Activated CD4-positive, alpha-beta memory T cell treated with anti-CD3 and anti-CD28 coated beads for 36 hours (primary cell): Measurements from ENCODE around the gene TAPBPL. TPM values are rescaled to one million over a fixed set of nuclear protein-coding genes. Genes with fewer than 3 reads are reported as not detected.

Source experiments
- CTCF ChIA-PET: fragments of 350-600 bp; sonication (Branson Sonifier 250); formaldehyde crosslinking; loops from one replicate; lab custom pipeline; 2021; ENCODE audit warnings: antibody characterized with exemption, inconsistent platforms; lab: Charles Lee
- POLR2A ChIA-PET: fragments of 350-600 bp; sonication (Branson Sonifier 250); formaldehyde crosslinking; loops from one replicate; lab custom pipeline; 2021; ENCODE audit warnings: antibody characterized with exemption; lab: Charles Lee
- DNase-seq: peaks from one replicate; pipeline ENCODE4 v3.0.0-alpha.2; 2020
- H3K27ac Mint-ChIP-seq: one replicate; pipeline ENCODE4 v1.8.0; 2021; ENCODE audit warnings: mixed read lengths
- H3K27me3 Mint-ChIP-seq: one replicate; pipeline ENCODE4 v1.8.0; 2021; ENCODE audit warnings: mixed read lengths
- H3K36me3 Mint-ChIP-seq: one replicate; pipeline ENCODE4 v1.8.0; 2021; ENCODE audit warnings: mixed read lengths
- H3K4me1 Mint-ChIP-seq: one replicate; pipeline ENCODE4 v1.8.0; 2021; ENCODE audit warnings: low read depth, mixed read lengths
- H3K4me3 Mint-ChIP-seq: one replicate; pipeline ENCODE4 v1.8.0; 2021; ENCODE audit warnings: mild to moderate bottlenecking, mixed read lengths
- H3K9me3 Mint-ChIP-seq: one replicate; pipeline ENCODE4 v1.8.0; 2021; ENCODE audit warnings: mixed read lengths
- intact Hi-C: fragments of 100-400 bp; cut with micrococcal nuclease; formaldehyde crosslinking; loops from one replicate; pipeline ENCODE4 v1.15.1; 2023
- total RNA-seq, 2 experiments: library from RNA; stranded (reverse); gene quantifications; one replicate each; pipeline ENCODE4 v1.2.3, GENCODE V29; 2021

The TAPBPL gene
- total RNA-seq, 2 experiments from 2014 or later: 33.4 to 35.0 TPM

GRCh38 chr12:6438345-6438744 is 13.5 kb upstream of the TAPBPL start:
- Mint-ChIP-seq H3K4me3 (no peak overlapping the region), H3K36me3 (peaks cover 8% of the 10 kb centered on the region), H3K27ac (peak overlapping the region; percentile 36), H3K9me3 (no peaks in the 10 kb centered on the region), H3K27me3 (no peaks in the 10 kb centered on the region), H3K4me1 (peaks cover 51% of the 10 kb centered on the region)
- CTCF ChIA-PET: interaction anchor here (2.7 kb wide), 1 partner anchor 27 kb away, joined by 16 read pairs; no protein-coding TSS in a partner anchor
- peak; percentile 8 for DNase-seq
- POLR2A ChIA-PET: interaction anchor here (2.1 to 3.6 kb wide), 2 partner anchors 23 to 32 kb away, joined by 8 to 14 read pairs; partner anchors contain the start of gene VAMP1
- intact Hi-C loops: no loop called here

- peaks cover 55% of the 10 kb centered on the region for H3K4me1 Mint-ChIP-seq
- ChIA-PET CTCF (interaction anchor here (1.4 to 2.7 kb wide), 2 partner anchors 16 to 25 kb away, joined by 6 to 16 read pairs; no protein-coding TSS in a partner anchor), POLR2A (interaction anchor here (1.7 to 3.6 kb wide), 3 partner anchors 11 to 30 kb away, joined by 5 to 14 read pairs (median 8); partner anchors contain the start of genes TAPBPL and VAMP1)
- intact Hi-C loops: loop anchor here (5.0 kb wide), 1 partner anchor 167 kb away; the partner anchor contains the start of gene CHD4
- peaks cover 17% of the 10 kb centered on the region for H3K36me3 Mint-ChIP-seq
- H3K27me3 Mint-ChIP-seq: no peaks in the 10 kb centered on the region
- DNase-seq: no peak
- H3K4me3 Mint-ChIP-seq: no peak overlapping the region
- no peak overlapping the region for H3K27ac Mint-ChIP-seq
- H3K9me3 Mint-ChIP-seq: no peaks in the 10 kb centered on the region
Measured at GRCh38 chr12:6440391-6440790, 11.5 kb upstream of the TAPBPL start.

- no peak for DNase-seq
- H3K4me1 Mint-ChIP-seq: peaks cover 66% of the 10 kb centered on the region
- CTCF ChIA-PET: interaction anchor here (0.7 to 5.4 kb wide), 9 partner anchors 15 to 96 kb away, joined by 3 to 45 read pairs (median 4); partner anchors contain the start of gene MRPL51
- no peak overlapping the region for H3K4me3 Mint-ChIP-seq
- peaks cover 37% of the 10 kb centered on the region for H3K36me3 Mint-ChIP-seq
- POLR2A ChIA-PET: interaction anchor here (1.3 to 6.8 kb wide), 6 partner anchors 9 to 95 kb away, joined by 3 to 96 read pairs (median 24); partner anchors contain the start of genes TAPBPL and VAMP1
- peak overlapping the region; percentile 98 for H3K27ac Mint-ChIP-seq
- intact Hi-C loops: loop anchor here (1.0 to 5.0 kb wide), 4 partner anchors 9 to 164 kb away; partner anchors contain the start of genes CHD4 and TAPBPL
- no peaks in the 10 kb centered on the region for H3K27me3 Mint-ChIP-seq
- H3K9me3 Mint-ChIP-seq: no peaks in the 10 kb centered on the region
Measured at GRCh38 chr12:6442836-6443235, 9.0 kb upstream of the TAPBPL start.

GRCh38 chr12:6443361-6443983 is 8.4 kb upstream of the TAPBPL start:
- peak; percentile 75 for DNase-seq
- H3K4me3 Mint-ChIP-seq: peak overlapping the region; percentile 91
- no peaks in the 10 kb centered on the region for H3K27me3 Mint-ChIP-seq
- intact Hi-C loops: loop anchor here (1.0 to 5.0 kb wide), 4 partner anchors 9 to 164 kb away; partner anchors contain the start of genes CHD4 and TAPBPL
- POLR2A ChIA-PET: interaction anchor here (1.0 to 6.8 kb wide), 10 partner anchors 9 to 94 kb away, joined by 3 to 96 read pairs (median 12); partner anchors contain the start of genes MRPL51, TAPBPL and VAMP1
- no peaks in the 10 kb centered on the region for H3K9me3 Mint-ChIP-seq
- peak overlapping the region; percentile 98 for H3K27ac Mint-ChIP-seq
- peaks cover 69% of the 10 kb centered on the region for H3K4me1 Mint-ChIP-seq
- H3K36me3 Mint-ChIP-seq: peaks cover 42% of the 10 kb centered on the region
- CTCF ChIA-PET: interaction anchor here (0.7 to 5.4 kb wide), 11 partner anchors 13 to 366 kb away, joined by 3 to 45 read pairs (median 3); partner anchors contain the start of gene MRPL51

- CTCF ChIA-PET: interaction anchor here (0.7 to 5.4 kb wide), 9 partner anchors 13 to 365 kb away, joined by 3 to 45 read pairs (median 3); no protein-coding TSS in a partner anchor
- Mint-ChIP-seq H3K9me3 (no peaks in the 10 kb centered on the region), H3K4me3 (peak overlapping the region; percentile 91), H3K27ac (peak overlapping the region; percentile 98), H3K4me1 (peaks cover 65% of the 10 kb centered on the region), H3K36me3 (peaks cover 42% of the 10 kb centered on the region), H3K27me3 (no peaks in the 10 kb centered on the region)
- intact Hi-C loops: loop anchor here (5.0 kb wide), 1 partner anchor 163 kb away; the partner anchor contains the start of gene CHD4
- POLR2A ChIA-PET: interaction anchor here (1.0 to 6.8 kb wide), 10 partner anchors 8 to 94 kb away, joined by 3 to 96 read pairs (median 12); partner anchors contain the start of genes MRPL51, TAPBPL and VAMP1
- DNase-seq: peak; percentile 28
Measured at GRCh38 chr12:6444031-6444430, 7.8 kb upstream of the TAPBPL start.

GRCh38 chr12:6444704-6445688 is 6.8 kb upstream of the TAPBPL start, which contains the start of gene CD27:
TSS of gene CD27 (plus strand) at chr12:6444955. CDS start at chr12:6445096, 141 bp downstream.
- Mint-ChIP-seq H3K36me3 (peaks cover 43% of the 10 kb centered on the region), H3K27ac (peak within 1 kb of the TSS; percentile 98), H3K4me1 (peaks cover 67% of the 10 kb centered on the region), H3K27me3 (no peaks in the 10 kb centered on the region), H3K4me3 (peak within 1 kb of the TSS; percentile 91), H3K9me3 (no peaks in the 10 kb centered on the region)
- peak; percentile 32 for DNase-seq
- POLR2A ChIA-PET: interaction anchor here (1.0 to 6.8 kb wide), 7 partner anchors 12 to 90 kb away, joined by 3 to 96 read pairs (median 13); partner anchors contain the start of gene VAMP1
- CTCF ChIA-PET: interaction anchor here (1.0 to 5.4 kb wide), 7 partner anchors 9 to 93 kb away, joined by 3 to 45 read pairs (median 12); no protein-coding TSS in a partner anchor
- intact Hi-C loops: loop anchor here (5.0 kb wide), 1 partner anchor 162 kb away; the partner anchor contains the start of gene CHD4

- peaks cover 77% of the 10 kb centered on the region for H3K36me3 Mint-ChIP-seq
- H3K4me1 Mint-ChIP-seq: peaks cover 68% of the 10 kb centered on the region
Measured at GRCh38 chr12:6450091-6450868, 1.6 kb upstream of the TAPBPL start.

GRCh38 chr12:6450869-6451347 is 934 bp upstream of the TAPBPL start:
- peak; percentile 62 for DNase-seq
- intact Hi-C loops: loop anchor here (1.0 to 10.0 kb wide), 2 partner anchors 17 to 334 kb away; partner anchors contain the start of gene CD4
- peaks cover 74% of the 10 kb centered on the region for H3K36me3 Mint-ChIP-seq
- H3K27me3 Mint-ChIP-seq: no peaks in the 10 kb centered on the region
- H3K4me3 Mint-ChIP-seq: peak overlapping the region; percentile 99
- CTCF ChIA-PET: interaction anchor here (0.7 to 5.9 kb wide), 5 partner anchors 11 to 124 kb away, joined by 3 to 50 read pairs (median 21); partner anchors contain the start of gene VAMP1
- POLR2A ChIA-PET: interaction anchor here (0.7 to 4.7 kb wide), 11 partner anchors 8 to 98 kb away, joined by 3 to 93 read pairs (median 10); partner anchors contain the start of genes GAPDH and VAMP1
- peaks cover 65% of the 10 kb centered on the region for H3K4me1 Mint-ChIP-seq
- peak overlapping the region; percentile 100 for H3K27ac Mint-ChIP-seq
- H3K9me3 Mint-ChIP-seq: no peaks in the 10 kb centered on the region

More at GRCh38 chr12:6450091-6450868, 1.6 kb upstream of the TAPBPL start:
- Mint-ChIP-seq H3K9me3 (no peaks in the 10 kb centered on the region), H3K27me3 (no peaks in the 10 kb centered on the region), H3K27ac (peak overlapping the region; percentile 100), H3K4me3 (peak overlapping the region; percentile 99)
- DNase-seq: peak; percentile 10
- ChIA-PET POLR2A (interaction anchor here (0.9 to 4.7 kb wide), 8 partner anchors 7 to 84 kb away, joined by 3 to 93 read pairs (median 14); partner anchors contain the start of genes GAPDH and VAMP1), CTCF (interaction anchor here (2.6 to 5.9 kb wide), 3 partner anchors 15 to 25 kb away, joined by 12 to 50 read pairs (median 21); partner anchors contain the start of gene VAMP1)
- intact Hi-C loops: loop anchor here (10.0 kb wide), 1 partner anchor 335 kb away; the partner anchor contains the start of gene CD4

- CTCF ChIA-PET: interaction anchor here (1.3 to 5.9 kb wide), 6 partner anchors 10 to 85 kb away, joined by 3 to 50 read pairs (median 16); partner anchors contain the start of gene VAMP1
- intact Hi-C loops: loop anchor here (1.0 to 10.0 kb wide), 3 partner anchors 9 to 332 kb away; partner anchors contain the start of gene CD4
- peak overlapping the region; percentile 99 for H3K4me3 Mint-ChIP-seq
Measured at GRCh38 chr12:6452245-6452943, 552 bp downstream of the TAPBPL start.

More at GRCh38 chr12:6452245-6452943, 552 bp downstream of the TAPBPL start:
- Mint-ChIP-seq H3K27me3 (no peaks in the 10 kb centered on the region), H3K27ac (peak overlapping the region; percentile 100), H3K36me3 (peaks cover 70% of the 10 kb centered on the region), H3K9me3 (no peaks in the 10 kb centered on the region), H3K4me1 (peaks cover 62% of the 10 kb centered on the region)
- POLR2A ChIA-PET: interaction anchor here (1.3 to 4.7 kb wide), 11 partner anchors 9 to 80 kb away, joined by 5 to 93 read pairs (median 10); partner anchors contain the start of genes MRPL51 and VAMP1
- peak; percentile 40 for DNase-seq
